ENCODE measurements around the gene ZYG11A. TPM values are rescaled to one million over a fixed set of nuclear protein-coding genes. Genes with fewer than 3 reads are reported as not detected.

Gene ZYG11A
- total RNA-seq (2021; fragmentation: NEBNext Ultra II Directional; extraction: Animal tissue kit (Norgen Biotek cat#: 25700)) = 2.1 and 2.6 TPM in 2 replicates
- 0.77 and 0.89 TPM in 2 replicates for polyA plus RNA-seq (2011; rRNA removed)
- polyA plus RNA-seq (2011; cell fraction: cytosol; rRNA removed) = 1.0 TPM
- polyA plus RNA-seq (2011; cell fraction: nucleus; rRNA removed) = 2.1 TPM
- polyA plus RNA-seq (2012, experiment 1 of 2) = 0.98 to 1.1 TPM (median 1.0 TPM) in 4 replicates
- polyA plus RNA-seq (2012, experiment 2 of 2) = 0.20 TPM
- 1.2 TPM for polyA plus RNA-seq (2013, experiment 1 of 2)
- polyA plus RNA-seq (2013, experiment 2 of 2) = 1.2 TPM
- polyA minus RNA-seq (2011; rRNA and poly(A)+ RNA removed) = 4.3 and 5.1 TPM in 2 replicates
- 2.2 TPM for polyA minus RNA-seq (2011; cell fraction: cytosol; rRNA and poly(A)+ RNA removed)
- polyA minus RNA-seq (2011; cell fraction: nucleus; rRNA and poly(A)+ RNA removed) = 5.8 TPM
- long read RNA-seq, experiment 1, partial matches to known transcripts = 0 of 1 reads
- long read RNA-seq, experiment 1, other reads (novel, unspliced or antisense) = 1 of 1 reads
- long read RNA-seq, experiment 2 = 0 reads

GRCh38 chr1:52842643-52843310, at the start of gene ZYG11A:
TSS of gene ZYG11A (plus strand) at chr1:52842760. CDS start at chr1:52842884, 124 bp downstream.
- Histone ChIP-seq H2BK15ac (ENCODE audit: low read length) (peak within 1 kb of the TSS; percentile 61; the same call in 1 of the 2 replicates), H3K4me2 (ENCODE audit: insufficient read depth in 1 of 2, low read depth in 2 of 2, low read length in 2 of 2) (peak within 1 kb of the TSS; percentile 83 to 91), H4K91ac (replicated peaks; ENCODE audit: insufficient read length, low read length) (peak within 1 kb of the TSS; percentile 89), H3K79me2 (ENCODE audit: control insufficient read depth in 1 of 2, insufficient read depth in 2 of 2, low read length in 2 of 2) (no peaks in the 10 kb centered on the region), H3K9ac (replicated peaks in 1 of 4; ENCODE audit: extremely low read depth in 1 of 4, low read depth in 3 of 4, low read length in 3 of 4) (peak within 1 kb of the TSS in 3 of 4 experiments; percentile 38 to 54 (median 40); a peak in 5 of 7 replicates), H2BK20ac (ENCODE audit: low read length) (peak within 1 kb of the TSS; percentile 61; the same call in 1 of the 2 replicates), H2BK12ac (ENCODE audit: low read depth, low read length) (peak within 1 kb of the TSS; percentile 94), H4K5ac (ENCODE audit: insufficient read length, low read depth, low read length) (no peak within 1 kb of the TSS), H3K23ac (ENCODE audit: insufficient read length) (no peak within 1 kb of the TSS), H3K23me2 (ENCODE audit: low read depth, low read length) (peaks cover 7% of the 10 kb centered on the region; the same call in 1 of the 2 replicates), H3K14ac (ENCODE audit: insufficient read length) (no peak within 1 kb of the TSS), H3K56ac (replicated peaks; ENCODE audit: insufficient read length, low read depth, low read length) (peak within 1 kb of the TSS; percentile 30), H2BK120ac (replicated peaks; ENCODE audit: low read depth, low read length) (no peak within 1 kb of the TSS), H2BK5ac (ENCODE audit: low read depth, low read length) (peak within 1 kb of the TSS; percentile 52; the same call in 1 of the 2 replicates), H3K27ac (ENCODE audit: low read depth, low read length) (no peak within 1 kb of the TSS), H2AK5ac (ENCODE audit: low read depth, low read length) (no peak within 1 kb of the TSS), H2AFZ (ENCODE audit: low read length) (peak within 1 kb of the TSS; percentile 25; the same call in 1 of the 2 replicates), H4K8ac (ENCODE audit: extremely low read depth, insufficient read depth, low read length) (peak within 1 kb of the TSS; percentile 80), H4K20me1 (replicated peaks in 1 of 2; ENCODE audit: control insufficient read depth in 1 of 2, insufficient read depth in 2 of 2, low read length in 2 of 2) (peaks cover 0 to 2% of the 10 kb centered on the region in 2 experiments), H3K9me3 (ENCODE audit: insufficient read depth in 2 of 2, low read depth in 1 of 2, low read length in 1 of 2) (no peaks in the 10 kb centered on the region), H3K27me3 (replicated peaks in 1 of 4; ENCODE audit: control insufficient read depth in 3 of 4, extremely low read depth in 1 of 4, insufficient read depth in 3 of 4, low read length in 3 of 4) (peaks cover 11 to 26% (median 20%) of the 10 kb centered on the region in 4 experiments), H3K79me1 (ENCODE audit: low read depth, low read length) (no peaks in the 10 kb centered on the region), H3K18ac (ENCODE audit: extremely low read depth, low read length) (peak within 1 kb of the TSS; percentile 95), H3K4ac (replicated peaks; ENCODE audit: insufficient read length, low read depth, low read length) (no peak within 1 kb of the TSS), H3K36me3 (ENCODE audit: control insufficient read depth in 2 of 4, insufficient read depth in 4 of 4, low read length in 3 of 4) (no peaks in the 10 kb centered on the region), H3K4me1 (replicated peaks in 1 of 4; ENCODE audit: control insufficient read depth in 3 of 4, insufficient read depth in 4 of 4, low read length in 3 of 4) (peaks cover 0 to 2% (median under 1%) of the 10 kb centered on the region in 4 experiments; a peak in 4 of 7 replicates), H3K4me3 (ENCODE audit: extremely low read depth in 1 of 4, insufficient read depth in 2 of 4, low read depth in 3 of 4, low read length in 4 of 4) (peak within 1 kb of the TSS; percentile 62 to 74 (median 68))
- CTCF ChIA-PET (ENCODE audit: partially characterized antibody) = interaction anchor here (1.0 to 2.7 kb wide), 6 partner anchors 10 to 113 kb away, joined by 3 to 9 read pairs (median 5); partner anchors contain the start of gene ECHDC2
- POLR2A ChIA-PET (ENCODE audit: partially characterized antibody) = interaction anchor here (0.9 to 3.7 kb wide), 8 partner anchors 9 to 438 kb away, joined by 3 to 15 read pairs (median 4); partner anchors contain the start of genes ORC1 and PRPF38A
- peak; percentile 56 to 84 for DNase-seq (ENCODE audit: low read depth in 1 of 2, low spot score in 2 of 2)
- WGBS, 2 experiments (ENCODE audit: extremely low coverage in 1 of 2, insufficient coverage in 1 of 2, insufficient read length in 1 of 2, insufficient replicate concordance in 2 of 2, low coverage in 1 of 2, low lambda C conversion rate in 2 of 2, missing lambda C conversion rate in 1 of 2) = 3% methylated on average over 62 of the region's 88 CpGs; no CpG with 5 or more reads in 1 of the 2 experiments
- no peak for FAIRE-seq
- TF ChIP-seq PHF8 (conservative IDR thresholded peaks at IDR 0.05; ENCODE audit: low read depth, low read length) = 0 out of 2 replicates have a peak, but pooled peaks have one; percentile 32
- TF ChIP-seq RBBP5 (IDR thresholded peaks at IDR 0.05; ENCODE audit: borderline replicate concordance, low read depth, low read length) = peak; percentile 73; the same call in 1 of the 2 replicates
- TF ChIP-seq JUN (IDR thresholded peaks at IDR 0.05; ENCODE audit: low read depth, low read length) = no peak
- TF ChIP-seq CEBPB (IDR thresholded peaks at IDR 0.05; ENCODE audit: low read depth, low read length) = no peak
- peak; percentile 81 for TF ChIP-seq BRCA1 (IDR thresholded peaks at IDR 0.05; ENCODE audit: low read depth, low read length)
- TF ChIP-seq GABPA (IDR thresholded peaks at IDR 0.05; ENCODE audit: borderline replicate concordance, insufficient read depth, low read length) = no peak
- no peak for TF ChIP-seq RFX5 (IDR thresholded peaks at IDR 0.05; ENCODE audit: borderline replicate concordance, low read depth, low read length)
- peak; percentile 19; the same call in 1 of the 2 replicates for TF ChIP-seq TAF1 (IDR thresholded peaks at IDR 0.05; ENCODE audit: low read depth, low read length)
- no peak for TF ChIP-seq TAF7 (optimal IDR thresholded peaks at IDR 0.05; ENCODE audit: borderline replicate concordance, low read depth, low read length)
